HG02623 (cell line): ENCODE results near the gene PPP1R9A.

Source experiments
- ATAC-seq: cut with Tn5 transposase; IDR thresholded peaks from one replicate; pipeline ENCODE4 v1.9.1; 2021; ENCODE audit warnings: moderate library complexity; ENCODE audit not compliant: unreplicated experiment

The PPP1R9A gene

GRCh38 chr7:95190515-95190914 lies 283.1 kb downstream of the PPP1R9A start:
- no peak for ATAC-seq

- no peak for ATAC-seq
Observed at GRCh38 chr7:95191795-95192194, 284.4 kb downstream of the PPP1R9A start.

GRCh38 chr7:95198863-95199262 lies 291.5 kb downstream of the PPP1R9A start:
- no peak for ATAC-seq

GRCh38 chr7:95199779-95200558 lies 292.6 kb downstream of the PPP1R9A start:
- no peak for ATAC-seq

GRCh38 chr7:95200741-95201140 lies 293.3 kb downstream of the PPP1R9A start:
- no peak for ATAC-seq

GRCh38 chr7:95201727-95202126 lies 294.3 kb downstream of the PPP1R9A start:
- ATAC-seq: no peak

GRCh38 chr7:95204618-95205017 lies 297.2 kb downstream of the PPP1R9A start:
- no peak for ATAC-seq

GRCh38 chr7:95205665-95206225 lies 298.4 kb downstream of the PPP1R9A start:
- no peak for ATAC-seq

GRCh38 chr7:95209276-95209675 lies 301.9 kb downstream of the PPP1R9A start:
- ATAC-seq: no peak

- ATAC-seq: no peak
Observed at GRCh38 chr7:95209788-95210187, 302.4 kb downstream of the PPP1R9A start.

- ATAC-seq: no peak
Observed at GRCh38 chr7:95213148-95213547, 305.8 kb downstream of the PPP1R9A start.

- no peak for ATAC-seq
Observed at GRCh38 chr7:95213809-95214492, 306.6 kb downstream of the PPP1R9A start.

- ATAC-seq: no peak
Observed at GRCh38 chr7:95219721-95220120, 312.3 kb downstream of the PPP1R9A start.

GRCh38 chr7:95220328-95220727 lies 312.9 kb downstream of the PPP1R9A start:
- no peak for ATAC-seq

- no peak for ATAC-seq
Observed at GRCh38 chr7:95225301-95225700, 317.9 kb downstream of the PPP1R9A start.

GRCh38 chr7:95229301-95229700 lies 321.9 kb downstream of the PPP1R9A start:
- ATAC-seq: no peak

GRCh38 chr7:95238252-95238943 lies 331.0 kb downstream of the PPP1R9A start:
- ATAC-seq: no peak

- ATAC-seq: no peak
Observed at GRCh38 chr7:95240921-95241320, 333.5 kb downstream of the PPP1R9A start.

GRCh38 chr7:95242266-95242665 lies 334.9 kb downstream of the PPP1R9A start:
- ATAC-seq: no peak

- ATAC-seq: no peak
Observed at GRCh38 chr7:95244616-95245015, 337.2 kb downstream of the PPP1R9A start.

- ATAC-seq: no peak
Observed at GRCh38 chr7:95245828-95246500, 338.6 kb downstream of the PPP1R9A start.
